ENCODE results near the gene AGPAT4. TPM values are rescaled to one million over a fixed set of nuclear protein-coding genes. Genes with fewer than 3 reads are reported as not detected.
"Not testable (repeated sequence)": the region's sequence is repeated elsewhere in the genome, so short reads cannot be mapped to it uniquely, and the experiment has no call there.

AGPAT4 gene
- polyA plus RNA-seq, 1 of the 3 experiments (the other 2 are of a cell fraction), result 3.9 TPM

- CTCF ChIA-PET; H3K27me3 ChIP-seq (ENCODE audit: insufficient read depth); H3K36me3 ChIP-seq (replicated peaks in 1 of 2; ENCODE audit: control insufficient read depth in 1 of 2, insufficient read depth in 2 of 2, low read length in 1 of 2); H3K9me3 ChIP-seq; H3K79me2 ChIP-seq (ENCODE audit: insufficient read depth); H3K4me1 ChIP-seq (ENCODE audit: control insufficient read depth in 1 of 2, insufficient read depth in 2 of 2, low read depth in 1 of 2, low read length in 1 of 2); H2AFZ ChIP-seq (ENCODE audit: low read depth); H3K4me2 ChIP-seq; POLR2A ChIA-PET; H4K20me1 ChIP-seq (ENCODE audit: insufficient read depth); H3K9ac ChIP-seq; H3F3A ChIP-seq (replicated peaks; ENCODE audit: insufficient read depth); H3K4me3 ChIP-seq (ENCODE audit: low read depth in 2 of 2, low read length in 1 of 2); H3K27ac ChIP-seq (ENCODE audit: low read depth in 2 of 2, low read length in 1 of 2); H3K9me2 ChIP-seq; DNase-seq: not testable (repeated sequence)
- WGBS (ENCODE audit: low lambda C conversion rate), result 95% methylated on average over 14 of the region's 14 CpGs
Measured at GRCh38 chr6:161178155-161178554, 95.7 kb downstream of the AGPAT4 start.

DNA sequence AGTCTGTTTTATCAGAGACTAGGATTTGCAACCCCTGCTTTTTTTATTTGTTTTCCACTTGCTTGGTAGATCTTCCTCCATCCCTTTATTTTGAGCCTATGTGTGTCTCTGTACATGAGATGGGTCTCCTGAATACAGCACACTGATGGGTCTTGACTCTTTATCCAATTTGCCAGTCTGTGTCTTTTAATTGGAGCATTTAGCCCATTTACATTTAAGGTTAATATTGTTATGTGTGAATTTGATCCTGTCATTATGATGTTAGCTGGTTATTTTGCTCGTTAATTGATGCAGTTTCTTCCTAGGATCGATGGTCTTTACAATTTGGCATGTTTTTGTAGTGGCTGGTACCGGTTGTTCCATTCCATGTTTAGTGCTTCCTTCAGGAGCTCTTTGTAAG is 97.4 kb downstream of the AGPAT4 start:
- DNase-seq; H2AFZ ChIP-seq (ENCODE audit: low read depth); H3K79me2 ChIP-seq (ENCODE audit: insufficient read depth); H3K9ac ChIP-seq; H3F3A ChIP-seq (replicated peaks; ENCODE audit: insufficient read depth); H4K20me1 ChIP-seq (ENCODE audit: insufficient read depth); POLR2A ChIA-PET; H3K4me2 ChIP-seq; H3K9me2 ChIP-seq; H3K27ac ChIP-seq (ENCODE audit: low read depth in 2 of 2, low read length in 1 of 2); H3K36me3 ChIP-seq (replicated peaks in 1 of 2; ENCODE audit: control insufficient read depth in 1 of 2, insufficient read depth in 2 of 2, low read length in 1 of 2); H3K9me3 ChIP-seq; H3K4me3 ChIP-seq (ENCODE audit: low read depth in 2 of 2, low read length in 1 of 2); H3K4me1 ChIP-seq (ENCODE audit: control insufficient read depth in 1 of 2, insufficient read depth in 2 of 2, low read depth in 1 of 2, low read length in 1 of 2); H3K27me3 ChIP-seq (ENCODE audit: insufficient read depth); CTCF ChIA-PET: not testable (repeated sequence)
- WGBS (ENCODE audit: low lambda C conversion rate), result 73% methylated on average over 3 of the region's 3 CpGs

- POLR2A ChIA-PET, CTCF ChIA-PET: not testable (repeated sequence)
Measured at GRCh38 chr6:161172769-161173168, 101.1 kb downstream of the AGPAT4 start.

DNA sequence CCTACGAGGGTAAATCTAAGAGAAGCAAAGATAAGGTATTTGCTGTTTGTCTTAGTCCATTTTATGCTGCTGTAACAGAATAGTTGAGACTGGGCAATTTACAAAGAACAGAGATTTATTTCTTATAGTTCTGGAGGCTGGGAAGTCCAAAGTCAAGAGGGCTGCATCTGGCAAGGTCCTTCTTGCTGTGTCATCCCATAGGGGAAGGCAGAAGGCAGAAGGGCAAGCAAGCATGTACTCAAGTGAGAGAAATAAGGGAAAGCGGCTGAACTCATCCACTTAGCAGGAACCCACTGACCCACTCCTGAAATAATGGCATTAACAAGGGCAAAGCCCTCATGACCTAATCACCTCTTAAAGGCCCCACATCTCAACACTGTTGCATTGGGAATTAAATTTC is 102.7 kb downstream of the AGPAT4 start:
- Histone ChIP-seq H3K4me2 (no peak overlapping the region), H3K4me1 (ENCODE audit: control insufficient read depth in 1 of 2, insufficient read depth in 2 of 2, low read depth in 1 of 2, low read length in 1 of 2) (peaks cover 16 to 29% of the 10 kb centered on the region in 2 experiments; a peak in 3 of 4 replicates), H3K9me2 (no peaks in the 10 kb centered on the region), H3K36me3 (replicated peaks in 1 of 2; ENCODE audit: control insufficient read depth in 1 of 2, insufficient read depth in 2 of 2, low read length in 1 of 2) (no peaks in the 10 kb centered on the region), H3K9me3 (no peaks in the 10 kb centered on the region), H4K20me1 (ENCODE audit: insufficient read depth) (no peaks in the 10 kb centered on the region), H3K9ac (no peak overlapping the region), H3K27me3 (ENCODE audit: insufficient read depth) (no peaks in the 10 kb centered on the region), H3K4me3 (ENCODE audit: low read depth in 2 of 2, low read length in 1 of 2) (no peak overlapping the region), H2AFZ (ENCODE audit: low read depth) (no peak overlapping the region), H3F3A (replicated peaks; ENCODE audit: insufficient read depth) (peaks cover 16% of the 10 kb centered on the region), H3K27ac (ENCODE audit: low read depth in 2 of 2, low read length in 1 of 2) (no peak overlapping the region), H3K79me2 (ENCODE audit: insufficient read depth) (no peaks in the 10 kb centered on the region; the same call in 1 of the 2 replicates)
- DNase-seq, result no peak
- TF ChIP-seq MAX (IDR thresholded peaks at IDR 0.05; ENCODE audit: low read depth), result no peak
- TF ChIP-seq GATA2 (CRISPR knock-in tag; IDR thresholded peaks at IDR 0.05), result no peak
- TF ChIP-seq ZBTB33 (IDR thresholded peaks at IDR 0.05; ENCODE audit: borderline replicate concordance, low read depth), result no peak
- TF ChIP-seq NFIC (IDR thresholded peaks at IDR 0.05; ENCODE audit: borderline replicate concordance), result no peak
- no peak for TF ChIP-seq MEF2A (IDR thresholded peaks at IDR 0.05; ENCODE audit: borderline replicate concordance, low read depth)
- TF ChIP-seq USF1 (IDR thresholded peaks at IDR 0.05; ENCODE audit: borderline replicate concordance, low read depth), result no peak
- no peak for TF ChIP-seq RFX5 (IDR thresholded peaks at IDR 0.05; ENCODE audit: low read length)
- no peak for TF ChIP-seq RXRA (IDR thresholded peaks at IDR 0.05; ENCODE audit: borderline replicate concordance, low read depth)
- no peak for TF ChIP-seq FOXM1 (IDR thresholded peaks at IDR 0.05; ENCODE audit: low read depth)
- CTCF ChIA-PET, result no interaction called here
- 96% methylated on average over 2 of the region's 2 CpGs for WGBS (ENCODE audit: low lambda C conversion rate)
- POLR2A ChIA-PET, result no interaction called here

More at GRCh38 chr6:161172769-161173168, 101.1 kb downstream of the AGPAT4 start:
- H2AFZ ChIP-seq (ENCODE audit: low read depth); H3K9me2 ChIP-seq; H3K9ac ChIP-seq; H3K36me3 ChIP-seq (replicated peaks in 1 of 2; ENCODE audit: control insufficient read depth in 1 of 2, insufficient read depth in 2 of 2, low read length in 1 of 2); H4K20me1 ChIP-seq (ENCODE audit: insufficient read depth); DNase-seq; H3K4me3 ChIP-seq (ENCODE audit: low read depth in 2 of 2, low read length in 1 of 2); H3K9me3 ChIP-seq; H3K27me3 ChIP-seq (ENCODE audit: insufficient read depth); H3K4me2 ChIP-seq; H3K79me2 ChIP-seq (ENCODE audit: insufficient read depth); H3K27ac ChIP-seq (ENCODE audit: low read depth in 2 of 2, low read length in 1 of 2): not testable (repeated sequence)
- 0% methylated on average over 1 of the region's 1 CpG for WGBS (ENCODE audit: low lambda C conversion rate)
- H3F3A ChIP-seq (replicated peaks; ENCODE audit: insufficient read depth), result peaks cover 16% of the 10 kb centered on the region
- H3K4me1 ChIP-seq (ENCODE audit: control insufficient read depth in 1 of 2, insufficient read depth in 2 of 2, low read depth in 1 of 2, low read length in 1 of 2), result peaks cover 16 to 29% of the 10 kb centered on the region in 2 experiments; a peak in 3 of 4 replicates
